IPS-NIHi7 (cell line): Measurements from ENCODE around the gene RHCG.
"Not testable (repeated sequence)": the region's sequence is repeated elsewhere in the genome, so short reads cannot be mapped to it uniquely, and the experiment has no call there.

Experiments
- DNase-seq: peaks from one replicate; pipeline ENCODE4 v3.0.0; 2012; ENCODE audit warnings: mixed read lengths; ENCODE audit errors: extremely low spot score

Gene RHCG

GRCh38 chr15:89477411-89478242, 18.8 kb downstream of the RHCG start:
- DNase-seq = no peak

DNA sequence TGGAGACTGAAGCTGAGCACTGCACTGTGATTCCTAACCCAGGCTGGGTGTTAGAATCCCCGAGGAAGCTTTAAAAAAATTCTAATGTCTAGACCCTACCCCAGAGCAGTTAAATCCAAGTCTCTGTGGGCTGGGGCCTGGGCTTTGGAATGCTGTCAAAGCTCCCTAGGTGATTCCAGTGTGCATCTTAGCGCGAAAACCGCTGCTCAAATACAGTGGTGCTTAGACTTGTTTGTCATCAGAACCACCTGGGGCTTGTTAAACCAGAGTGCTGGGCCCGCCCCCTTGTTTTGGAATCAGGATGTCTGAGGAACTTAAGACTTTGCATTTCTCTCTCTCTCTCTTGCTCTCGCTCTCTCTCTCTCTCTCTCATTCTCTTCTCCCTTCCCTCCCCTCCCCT, 20.7 kb downstream of the RHCG start:
- no peak for DNase-seq

DNA sequence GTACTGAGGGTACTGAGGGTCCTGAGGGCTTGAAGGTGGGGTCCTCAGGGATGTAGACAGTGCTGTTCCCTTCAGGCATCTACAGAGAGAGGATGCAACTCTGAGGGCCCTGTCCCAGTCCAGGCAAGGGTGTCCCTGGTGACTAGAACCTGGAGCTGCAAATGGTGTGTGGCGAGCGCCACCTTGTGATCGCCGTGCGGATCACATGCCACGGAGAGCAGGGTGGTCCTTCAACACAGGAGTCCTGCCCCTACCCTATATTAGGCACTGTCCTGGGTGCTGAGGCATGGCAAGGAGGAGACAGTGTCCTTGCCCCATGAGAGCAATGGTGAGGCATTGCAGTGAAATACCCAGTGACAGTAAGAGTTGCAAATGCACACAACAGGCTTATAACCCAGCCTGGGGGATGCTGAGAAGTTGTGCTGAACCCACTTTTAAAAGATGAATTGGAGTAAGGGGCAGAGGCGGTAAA, 23.6 kb downstream of the RHCG start:
- peak; percentile 95 for DNase-seq

- DNase-seq = no peak
These were observed 26.8 kb downstream of the RHCG start for GRCh38 chr15:89469426-89470096.

GRCh38 chr15:89468813-89469212, 27.6 kb downstream of the RHCG start:
- not testable (repeated sequence) for DNase-seq

DNA sequence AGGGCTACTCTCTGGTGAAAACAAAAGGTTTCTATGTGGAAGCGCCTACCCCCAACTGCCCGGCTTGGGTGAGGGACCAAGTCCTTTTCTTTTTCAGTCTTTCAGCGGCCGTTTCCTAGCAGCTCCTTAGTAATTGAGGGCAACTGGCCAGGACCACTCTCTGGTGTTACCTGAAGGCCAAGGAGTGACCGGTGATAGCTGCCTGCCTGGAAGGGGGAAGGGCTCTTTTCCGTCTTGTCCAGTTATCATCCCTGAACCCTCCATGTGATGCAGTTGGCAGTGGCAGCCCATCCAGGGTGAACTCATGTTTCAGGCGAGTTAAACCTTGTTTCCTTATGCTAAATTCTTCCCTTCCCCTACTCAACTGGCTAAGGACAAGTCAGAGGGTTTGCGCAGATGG, 33.3 kb downstream of the RHCG start:
- no peak for DNase-seq

DNA sequence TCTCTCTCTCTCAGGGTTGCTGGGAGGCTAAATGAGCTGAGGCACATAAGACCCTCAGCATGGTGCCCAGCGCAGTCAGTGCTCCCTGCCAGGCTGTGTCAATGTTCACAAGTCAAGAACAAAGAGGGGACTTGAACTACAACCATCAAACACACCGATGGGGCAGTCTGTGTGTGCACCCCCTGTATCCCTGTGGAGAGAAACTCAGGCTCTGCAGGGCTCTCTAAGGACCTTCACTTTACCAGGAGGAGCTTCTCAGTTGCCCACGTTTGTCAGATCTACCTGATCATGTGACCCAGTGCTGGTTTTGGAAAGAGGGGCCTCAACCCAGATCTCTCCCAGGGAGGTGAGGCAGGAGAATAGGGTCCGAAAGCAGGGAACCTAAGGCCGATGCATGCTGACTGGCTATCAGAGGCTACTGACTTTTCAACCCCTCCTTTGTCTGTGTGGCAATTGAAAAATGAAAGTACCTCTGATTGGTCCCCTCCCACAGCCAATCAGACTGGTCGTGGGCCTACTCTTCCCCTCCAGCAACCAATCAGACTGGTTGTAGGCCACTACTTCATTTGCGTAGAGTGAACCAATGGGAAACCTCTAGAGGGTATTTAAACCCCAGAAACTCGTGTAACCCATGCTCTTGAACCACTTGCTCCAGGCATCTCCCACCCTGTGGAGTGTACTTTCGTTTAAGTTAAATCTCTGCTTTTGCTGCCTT, 34.0 kb downstream of the RHCG start:
- DNase-seq = no peak

DNA sequence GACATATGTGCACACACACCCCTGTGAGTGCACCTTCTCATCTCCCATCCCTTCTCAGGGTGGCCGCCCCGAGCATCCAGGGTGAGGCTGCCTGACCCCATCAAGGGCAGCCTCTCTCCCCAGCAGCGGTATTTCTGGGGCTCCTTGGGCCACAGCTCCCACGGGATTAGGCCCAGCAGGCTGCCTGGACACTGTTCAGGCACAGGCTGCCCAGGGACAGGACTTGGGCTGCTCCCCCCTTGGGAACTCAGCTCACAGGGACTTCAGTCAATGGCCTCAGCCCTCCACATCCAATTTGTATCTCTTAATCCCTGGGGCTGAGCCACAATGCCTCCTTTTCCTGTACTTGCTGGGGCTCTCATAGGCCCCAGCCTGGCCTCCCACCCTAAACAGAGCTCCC, 35.0 kb downstream of the RHCG start:
- DNase-seq = no peak

GRCh38 chr15:89460048-89460447, 36.3 kb downstream of the RHCG start:
- DNase-seq = no peak

DNA sequence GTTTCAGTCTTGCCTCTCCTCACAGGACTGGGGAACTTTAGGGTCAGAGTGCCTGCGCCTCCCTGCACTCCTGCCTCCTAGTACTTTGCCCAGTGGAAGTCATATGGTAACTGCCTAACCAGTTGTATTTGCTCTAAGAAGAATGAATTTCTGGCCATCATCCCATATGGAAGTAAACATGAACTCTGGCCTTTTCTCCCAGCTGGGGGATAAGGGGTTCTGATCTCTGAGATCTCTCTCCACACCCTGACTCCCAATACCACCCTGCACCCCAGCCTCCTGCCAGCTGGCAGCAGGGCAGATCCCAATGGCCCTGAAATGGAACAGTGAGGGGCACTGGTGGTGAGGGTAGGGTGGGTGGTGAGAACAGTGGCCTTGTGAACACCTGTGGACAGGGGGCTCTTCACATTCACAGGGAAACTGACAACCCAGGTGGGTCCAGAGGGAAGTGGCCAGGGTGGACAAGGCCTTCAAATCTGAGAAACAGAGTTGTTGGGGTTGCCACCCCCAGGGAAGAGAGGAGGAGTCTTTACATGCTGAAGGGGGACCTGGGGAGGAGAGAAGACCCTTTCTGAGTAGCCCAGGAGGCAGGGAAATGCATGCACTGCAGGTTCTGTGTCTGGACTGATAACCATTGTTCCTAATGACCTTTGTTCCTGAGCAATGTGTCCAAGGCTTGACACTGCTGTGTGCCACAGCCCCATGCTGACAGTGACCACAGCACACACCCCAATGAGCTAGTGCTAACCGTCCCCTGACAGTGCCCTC, 36.9 kb downstream of the RHCG start:
- DNase-seq = no peak

DNA sequence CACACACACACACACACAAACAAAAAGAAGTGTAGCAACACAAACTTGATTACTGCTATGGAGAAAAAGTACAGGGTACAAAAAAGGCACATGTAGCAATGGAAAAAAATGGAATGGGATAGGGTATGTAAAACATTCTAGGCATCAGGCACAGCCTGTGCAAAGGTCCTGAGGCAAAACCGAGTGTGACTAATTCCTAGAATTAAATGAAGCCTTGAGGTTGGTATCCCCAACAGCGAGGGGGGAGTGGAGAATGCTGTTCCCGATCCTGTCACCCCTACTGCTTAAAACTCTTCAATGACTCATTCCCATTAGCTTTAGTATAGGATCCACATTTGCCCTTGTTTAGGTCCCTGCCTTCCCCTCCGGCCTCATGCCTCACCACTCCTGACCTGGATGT, 37.9 kb downstream of the RHCG start:
- no peak for DNase-seq

- DNase-seq = peak; percentile 66
These were observed 39.3 kb downstream of the RHCG start for GRCh38 chr15:89457086-89457485.

GRCh38 chr15:89455535-89455934, 40.8 kb downstream of the RHCG start:
- no peak for DNase-seq

DNA sequence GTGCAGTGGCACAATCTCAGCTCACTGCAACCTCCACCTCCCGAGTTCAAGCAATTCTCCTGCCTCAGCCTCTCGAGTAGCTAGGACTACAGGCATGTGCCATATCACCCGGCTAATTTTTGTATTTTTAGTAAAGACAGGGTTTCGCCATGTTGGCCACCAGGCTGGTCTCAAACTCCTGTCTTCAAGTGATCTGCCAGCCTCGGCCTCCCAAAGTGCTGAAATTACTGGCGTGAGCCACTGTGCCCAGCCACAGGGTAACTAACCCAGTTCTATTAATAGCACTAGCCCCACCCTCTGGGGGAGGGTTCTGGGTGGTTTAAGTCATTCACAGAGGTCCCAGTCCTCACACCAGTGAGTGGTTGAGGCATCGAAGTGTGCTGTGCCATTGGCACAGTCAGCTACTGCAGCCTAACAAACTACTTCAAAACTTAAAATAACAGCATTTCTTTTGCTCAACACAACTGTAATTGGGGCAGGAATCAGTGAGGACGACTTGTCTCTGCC, 44.0 kb downstream of the RHCG start:
- no peak for DNase-seq

GRCh38 chr15:89451846-89452245, 44.5 kb downstream of the RHCG start:
- DNase-seq = no peak

GRCh38 chr15:89450076-89451006, 46.0 kb downstream of the RHCG start:
- no peak for DNase-seq

DNA sequence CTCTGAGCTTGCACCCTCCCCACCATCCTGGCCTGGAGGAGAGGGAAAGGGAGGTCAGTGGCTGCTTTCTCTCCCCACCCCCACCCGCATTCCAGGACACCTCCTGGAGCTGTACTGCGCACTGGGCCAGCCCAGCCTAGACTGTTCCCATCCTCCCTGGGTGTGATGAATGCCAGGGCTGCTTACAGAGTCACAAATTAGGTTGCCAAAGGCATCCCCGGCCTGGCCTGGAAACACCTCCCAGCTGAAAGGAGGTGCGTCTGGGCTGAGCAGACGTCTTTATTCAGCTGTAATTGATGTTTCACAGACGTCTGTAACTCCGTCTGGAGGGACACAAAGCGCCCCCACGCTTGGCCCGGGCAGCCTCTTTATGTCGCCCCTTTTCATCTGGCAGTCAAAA, 47.6 kb downstream of the RHCG start:
- DNase-seq = no peak

DNA sequence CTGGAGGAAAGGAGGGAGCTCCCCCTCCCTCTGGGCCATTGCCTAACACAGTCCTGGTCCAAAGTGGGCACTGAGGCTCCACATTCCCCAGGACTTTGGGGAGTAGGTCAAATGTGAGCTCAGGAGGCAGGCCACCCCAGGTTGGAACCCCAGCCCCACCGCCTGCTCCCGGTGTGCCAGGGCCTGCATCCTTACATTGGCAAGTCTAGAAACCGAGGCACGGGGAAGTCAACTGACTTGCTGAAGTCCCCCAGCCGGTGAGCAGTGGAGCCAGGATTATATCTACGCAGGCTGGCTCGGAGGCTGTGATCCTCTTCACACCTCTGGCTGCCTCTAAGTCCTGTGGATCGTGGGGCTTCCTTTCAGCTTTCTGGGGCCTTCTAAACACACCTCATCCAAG, 48.7 kb downstream of the RHCG start:
- no peak for DNase-seq

GRCh38 chr15:89446255-89446891, 50.0 kb downstream of the RHCG start:
- DNase-seq = no peak

DNA sequence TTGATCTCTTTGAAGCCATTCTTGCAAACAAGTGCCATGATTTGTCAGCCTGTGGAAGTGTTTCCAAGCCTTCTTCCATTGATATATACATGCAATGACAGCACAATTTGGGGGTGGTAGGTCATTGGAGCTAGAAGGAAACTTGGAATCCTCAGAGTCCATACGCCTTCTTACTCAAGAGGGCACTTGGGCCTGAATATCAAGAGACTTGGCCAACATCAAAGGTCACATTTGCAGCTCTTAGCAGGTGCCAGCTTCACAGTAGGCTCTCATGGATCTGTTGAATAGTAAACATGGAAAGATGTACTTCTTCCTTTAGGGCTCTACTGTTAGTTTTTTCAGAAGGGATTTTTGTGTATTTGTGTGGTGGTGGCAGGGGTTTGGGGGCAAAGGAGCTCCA, 50.9 kb downstream of the RHCG start:
- no peak for DNase-seq
